Right renal cortex interstitium (tissue), 3 donors: ENCODE measurements around the gene PDE3A. TPM values are rescaled to one million over a fixed set of nuclear protein-coding genes. Genes with fewer than 3 reads are reported as not detected.

Source experiments
- DNase-seq, 3 donors: peaks; one replicate each; pipeline ENCODE4 v3.0.0-alpha.2; 2013; ENCODE audit warnings: low read depth in 3 of 3, low spot score in 2 of 3
- polyA plus RNA-seq, 3 donors: library from polyadenylated mRNA; unstranded; fragments of 120-200 nt; gene quantifications; one replicate each; pipeline ENCODE4 v1.2.1, GENCODE V29; 2013; ENCODE audit not compliant: insufficient read length in 3 of 3

Gene PDE3A
- polyA plus RNA-seq, 3 donors = 22.5 to 30.4 (median 25.4) TPM

DNA sequence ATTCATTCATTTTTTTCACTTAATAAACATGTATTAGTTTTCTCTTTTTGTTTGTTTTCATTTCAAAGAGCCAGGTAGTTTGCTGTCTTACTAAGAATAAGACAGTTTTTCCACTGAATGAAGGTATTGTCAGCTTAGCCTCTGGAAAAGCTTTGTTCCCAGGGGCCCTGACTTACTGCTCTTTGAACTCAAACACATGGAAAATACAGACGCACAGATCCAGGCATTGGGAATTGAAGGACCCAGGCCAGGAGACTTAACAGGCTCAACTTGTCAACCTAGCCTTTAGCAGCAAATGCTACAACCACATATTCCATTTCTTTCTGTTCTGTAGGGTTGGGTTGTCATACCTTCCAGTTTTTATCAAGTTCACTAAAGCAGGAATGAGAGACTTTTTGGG is 288.3 kb downstream of the PDE3A start:
- DNase-seq = no peak

GRCh38 chr12:20657496-20657895 is 289.2 kb downstream of the PDE3A start:
- no peak for DNase-seq

DNA sequence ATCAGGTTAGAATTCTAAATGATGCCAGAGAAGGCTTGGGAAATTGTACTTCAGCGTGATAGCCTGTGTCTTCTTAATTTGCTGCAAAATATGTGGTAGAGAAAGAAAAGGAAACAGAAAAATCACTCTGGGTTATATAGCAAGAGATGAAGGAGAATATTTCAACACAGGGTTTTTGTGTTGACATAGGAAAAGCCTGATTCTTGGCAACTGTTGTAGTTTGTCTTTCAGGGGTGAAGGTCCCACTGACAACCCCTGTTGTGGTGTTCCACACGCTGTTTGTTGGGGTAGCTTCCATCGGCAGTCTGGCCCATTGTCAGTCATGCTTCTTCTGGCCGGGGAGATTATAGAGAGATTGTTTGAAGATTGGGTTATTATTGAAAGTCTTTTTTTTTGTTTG is 313.0 kb downstream of the PDE3A start:
- DNase-seq = no peak

DNA sequence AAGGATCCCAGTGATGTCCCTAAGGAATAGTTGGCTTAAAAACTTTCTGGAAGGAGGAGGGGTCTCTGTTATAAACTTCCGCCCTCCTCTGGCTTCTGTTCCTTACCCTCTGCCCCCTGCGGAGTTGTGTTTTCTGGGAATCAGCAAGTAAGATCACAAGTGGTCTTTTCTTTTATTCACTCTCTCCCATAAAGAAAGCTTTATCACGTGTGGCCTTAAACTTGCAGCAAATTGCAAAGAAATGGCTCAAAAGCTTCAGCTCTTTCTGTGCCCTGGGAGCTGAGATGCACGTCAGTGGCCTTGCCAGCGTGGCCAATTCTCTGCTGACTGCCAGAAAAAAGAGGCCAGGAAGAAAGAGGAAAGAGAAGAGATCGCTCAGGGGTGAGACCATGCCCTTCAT is 326.9 kb downstream of the PDE3A start, which contains the start of gene SLCO1C1:
Gene SLCO1C1, plus strand, starts transcription at position 101 of the 400 bp plus-strand sequence. CDS start 4,245 bp downstream, outside the sequence.
- no peak for DNase-seq

DNA sequence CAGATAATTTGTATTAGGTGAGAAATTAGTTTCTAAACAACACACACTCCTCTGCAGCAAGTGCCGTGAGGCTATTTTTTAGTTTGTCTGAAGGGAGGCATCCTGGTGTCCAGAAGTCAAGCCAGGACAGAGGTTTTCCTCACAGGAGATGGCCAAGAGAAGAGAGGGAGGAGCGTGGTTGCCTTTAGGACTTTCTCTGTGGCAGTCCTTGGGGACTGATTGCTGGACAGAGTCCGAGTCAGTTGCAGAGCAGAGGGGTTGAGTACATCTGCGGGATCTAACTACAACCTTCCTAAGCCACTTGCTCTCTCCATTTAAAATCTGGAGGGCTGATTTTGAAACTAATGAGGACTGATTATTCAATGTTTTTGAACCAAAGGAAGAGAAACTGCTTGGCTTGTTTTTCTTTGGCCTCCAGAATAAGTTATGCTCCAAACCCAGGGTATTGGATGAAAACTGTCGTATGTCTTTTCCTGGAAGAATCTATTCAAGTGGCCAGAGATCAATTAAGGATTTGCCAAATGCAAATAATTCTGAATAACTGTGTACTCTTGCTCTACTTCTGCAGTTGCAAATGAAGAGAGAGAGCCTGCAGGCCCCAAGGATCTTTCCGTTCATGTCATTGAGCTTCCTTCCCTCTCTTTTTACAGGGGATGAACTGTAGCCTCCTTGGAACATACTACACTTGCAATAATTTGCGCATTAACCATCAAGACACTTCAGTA is 328.0 kb downstream of the PDE3A start:
- no peak for DNase-seq

GRCh38 chr12:20701106-20701505 is 332.8 kb downstream of the PDE3A start:
- no peak for DNase-seq

DNA sequence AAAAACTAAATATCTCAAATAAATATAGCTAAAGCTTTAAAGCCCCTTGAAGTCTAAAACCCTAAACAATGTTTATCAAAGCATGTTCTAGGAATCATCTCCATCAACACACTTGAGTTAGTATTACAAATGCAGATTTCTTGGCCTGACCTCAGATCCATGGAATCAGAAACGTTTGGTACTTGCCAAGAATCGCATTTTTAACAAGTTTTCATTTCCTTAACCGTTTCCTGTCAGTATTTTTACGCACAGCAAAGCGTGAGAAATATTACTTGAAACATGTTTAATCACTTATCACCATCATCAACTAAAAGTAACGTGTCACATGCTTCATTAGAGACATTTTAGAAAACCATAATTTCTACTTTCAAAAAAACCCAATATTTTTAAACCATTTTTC is 336.5 kb downstream of the PDE3A start:
- no peak for DNase-seq

DNA sequence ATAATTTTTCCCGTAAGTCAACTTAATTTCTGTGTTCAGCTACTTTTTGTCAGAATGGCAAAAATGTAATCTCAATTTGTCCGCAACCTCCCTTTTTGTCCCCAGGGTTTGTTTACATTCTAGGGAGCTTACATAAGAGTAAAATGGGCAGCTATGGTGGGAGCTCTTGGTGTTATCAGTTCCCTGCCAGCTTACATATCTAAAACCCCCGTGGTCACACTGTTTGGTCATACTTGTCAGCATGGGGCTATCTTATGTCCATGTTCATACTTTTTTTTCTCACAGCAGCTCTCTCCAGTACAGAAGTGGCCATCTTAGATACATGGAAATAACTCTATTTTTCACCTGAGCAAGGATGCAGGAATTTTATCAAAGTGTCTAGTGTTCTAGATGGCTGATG is 343.5 kb downstream of the PDE3A start:
- DNase-seq = no peak

GRCh38 chr12:20716037-20716436 is 347.7 kb downstream of the PDE3A start:
- peak in 1 of 3 donors; percentile 8 for DNase-seq

GRCh38 chr12:20716985-20717384 is 348.6 kb downstream of the PDE3A start:
- no peak for DNase-seq

GRCh38 chr12:20718294-20718693 is 350.0 kb downstream of the PDE3A start:
- DNase-seq = no peak

GRCh38 chr12:20722142-20722541 is 353.8 kb downstream of the PDE3A start:
- DNase-seq = no peak

GRCh38 chr12:20731274-20731673 is 362.9 kb downstream of the PDE3A start:
- DNase-seq = no peak
